K562 (cell line): ENCODE data around the gene LMX1B.
"Not testable (repeated sequence)": the region's sequence is repeated elsewhere in the genome, so short reads cannot be mapped to it uniquely, and the experiment has no call there.

Experiments
- CBFB ChIP-seq: sonication (generic); formaldehyde crosslinking; IDR thresholded peaks from 2 replicates; pipeline ENCODE4 v1.4.0; 2020; ENCODE audit warnings: mild to moderate bottlenecking, missing genetic modification reagents
- MYC ChIP-seq, 2 experiments: fragments of 250-450 bp in 1 of 2; sonication (Bioruptor Pico) in 1 of 2; IDR thresholded peaks; 2 replicates each; pipeline versions ENCODE4 v1.5.1 to v1.6.1; 2012 to 2021; ENCODE audit warnings: low read depth in 2 of 2, borderline replicate concordance in 1 of 2, improper control_type of control experiment in 1 of 2, low read length in 1 of 2, mild to moderate bottlenecking in 1 of 2, moderate library complexity in 1 of 2
- POLR2A ChIP-seq: fragments of 450-650 bp; conservative IDR thresholded peaks from 2 replicates; pipeline ENCODE4 v1.6.1; 2016
- POLR3A ChIP-seq: IDR thresholded peaks from 2 replicates; pipeline ENCODE4 v1.6.1; 2011; ENCODE audit warnings: borderline replicate concordance, mild to moderate bottlenecking, moderate library complexity; ENCODE audit not compliant: insufficient read length, insufficient read depth; ENCODE audit errors: extremely low read depth
- RCOR1 ChIP-seq, 2 experiments: IDR thresholded peaks; 2 replicates each; pipeline ENCODE4 v1.6.1; 2012; ENCODE audit warnings: low read depth in 2 of 2, low read length in 2 of 2, borderline replicate concordance in 1 of 2, improper control_type of control experiment in 1 of 2
- SMC3 ChIP-seq: conservative IDR thresholded peaks from 2 replicates; pipeline ENCODE4 v1.6.1; 2011; ENCODE audit warnings: low read depth, low read length, improper control_type of control experiment; ENCODE audit not compliant: insufficient read depth

- not testable (repeated sequence) for TF ChIP-seq MYC (IDR thresholded peaks at IDR 0.05; ENCODE audit: low read depth, low read length); MYC (CRISPR knock-in tag; IDR thresholded peaks at IDR 0.05; ENCODE audit: borderline replicate concordance, low read depth); POLR2A; RCOR1 (IDR thresholded peaks at IDR 0.05; ENCODE audit: borderline replicate concordance in 1 of 2, low read depth in 2 of 2, low read length in 2 of 2); CBFB; SMC3; POLR3A
Measured at GRCh38 chr9:126717441-126717840, 103.7 kb downstream of the LMX1B start.
